Activated T-helper 2 cell treated with anti-CD3 and anti-CD28 coated beads, Interferon-gamma antibody, Interleukin-2, Interleukin-4, amounts not matched to agents 10 μg/mL and 5 μg/mL and 100 μg/mL, durations not matched to agents 14 hours and 24 hours and 36 hours (primary cell): ENCODE data around the gene TMEM178B. TPM values are rescaled to one million over a fixed set of nuclear protein-coding genes. Genes with fewer than 3 reads are reported as not detected.
"Not testable (repeated sequence)": the region's sequence is repeated elsewhere in the genome, so short reads cannot be mapped to it uniquely, and the experiment has no call there.

Experiments
- DNase-seq: peaks from one replicate; pipeline ENCODE4 v3.0.0; 2021; ENCODE audit warnings: low spot score
- H3K27ac Mint-ChIP-seq: one replicate; pipeline ENCODE4 v1.8.0; 2021; ENCODE audit warnings: mixed read lengths
- H3K27me3 Mint-ChIP-seq: one replicate; pipeline ENCODE4 v1.8.0; 2021; ENCODE audit warnings: low read depth, mixed read lengths
- H3K36me3 Mint-ChIP-seq: one replicate; pipeline ENCODE4 v1.8.0; 2021; ENCODE audit warnings: low read depth, mixed read lengths
- H3K4me1 Mint-ChIP-seq: one replicate; pipeline ENCODE4 v1.8.0; 2021; ENCODE audit warnings: low read depth, mixed read lengths
- H3K4me3 Mint-ChIP-seq: one replicate; pipeline ENCODE4 v1.8.0; 2021; ENCODE audit warnings: low read depth, mild to moderate bottlenecking, moderate library complexity, mixed read lengths
- H3K9me3 Mint-ChIP-seq: one replicate; pipeline ENCODE4 v1.8.0; 2021; ENCODE audit warnings: mixed read lengths
- intact Hi-C: fragments of 100-400 bp; cut with micrococcal nuclease; formaldehyde crosslinking; loops from one replicate; pipeline ENCODE4 v1.15.1; 2023
- total RNA-seq: library from RNA; stranded (reverse); gene quantifications from 2 replicates; pipeline ENCODE4 v1.2.3, GENCODE V29; 2022

The TMEM178B gene
- total RNA-seq, 1 donor from 2014 or later, result 0.30 TPM

DNA sequence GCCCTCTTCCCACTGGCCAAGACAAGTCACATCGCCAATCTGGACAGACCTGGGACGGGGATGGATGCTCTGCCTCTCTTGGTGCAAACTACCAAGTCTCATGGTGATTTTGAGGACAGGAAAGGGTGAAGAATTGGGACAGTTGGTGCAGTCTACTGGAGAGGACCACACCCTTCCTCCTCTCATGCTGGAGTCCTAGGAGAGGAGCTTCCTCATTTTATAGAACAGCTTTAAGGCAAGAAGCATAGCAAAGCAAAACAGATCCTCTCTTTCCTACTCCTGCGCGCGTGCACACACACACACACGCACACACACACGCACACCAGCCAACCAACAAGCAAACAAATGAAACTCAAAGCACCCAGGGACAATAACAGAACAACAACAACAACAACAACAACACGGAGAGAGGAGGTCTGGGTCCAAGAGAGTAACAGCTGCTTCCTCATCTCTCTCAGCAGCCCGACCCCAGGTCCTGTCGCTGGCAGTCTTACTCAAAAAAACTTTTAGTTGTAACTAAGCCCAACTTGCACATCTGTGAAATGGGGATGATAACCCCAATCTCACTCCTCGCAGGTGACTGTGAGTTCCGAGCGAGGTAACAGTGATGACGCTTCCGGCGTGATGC lies 83.4 kb downstream of the TMEM178B start:
- intact Hi-C loops, result no loop called here
- no peaks in the 10 kb centered on the region for H3K9me3 Mint-ChIP-seq
- no peak for DNase-seq
- no peak overlapping the region for H3K4me3 Mint-ChIP-seq
- H3K4me1 Mint-ChIP-seq, result peaks cover 2% of the 10 kb centered on the region
- H3K36me3 Mint-ChIP-seq, result no peaks in the 10 kb centered on the region
- H3K27ac Mint-ChIP-seq, result no peak overlapping the region
- no peaks in the 10 kb centered on the region for H3K27me3 Mint-ChIP-seq

DNA sequence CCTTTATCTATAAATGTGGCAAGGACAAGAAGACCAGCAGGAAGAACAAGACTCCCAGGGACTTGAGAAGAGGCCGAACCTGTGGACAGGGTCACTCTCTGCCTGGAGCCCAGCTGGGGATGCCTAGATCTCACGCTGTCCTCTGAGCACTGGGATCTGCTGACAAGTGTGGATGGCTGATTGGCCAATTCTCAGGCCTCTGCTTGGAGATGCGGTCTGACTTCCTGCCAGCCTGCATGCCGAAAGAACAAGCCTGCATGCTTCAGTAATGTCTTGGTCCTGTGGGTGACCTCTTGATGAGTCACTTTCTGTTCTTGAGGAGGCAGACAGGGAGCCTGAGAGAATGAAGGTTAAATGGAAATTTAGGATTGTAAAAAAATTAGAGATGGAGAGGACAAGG lies 84.7 kb downstream of the TMEM178B start:
- intact Hi-C loops, result no loop called here
- Mint-ChIP-seq H3K4me3 (no peak overlapping the region), H3K27me3 (no peaks in the 10 kb centered on the region), H3K9me3 (no peaks in the 10 kb centered on the region), H3K36me3 (no peaks in the 10 kb centered on the region), H3K27ac (no peak overlapping the region), H3K4me1 (peaks cover 2% of the 10 kb centered on the region)
- DNase-seq, result no peak

- H3K9me3 Mint-ChIP-seq, result no peaks in the 10 kb centered on the region
- no peak overlapping the region for H3K27ac Mint-ChIP-seq
- intact Hi-C loops, result no loop called here
- H3K36me3 Mint-ChIP-seq, result no peaks in the 10 kb centered on the region
- H3K4me1 Mint-ChIP-seq, result peaks cover 2% of the 10 kb centered on the region
- no peak overlapping the region for H3K4me3 Mint-ChIP-seq
- DNase-seq, result no peak
- H3K27me3 Mint-ChIP-seq, result no peaks in the 10 kb centered on the region
Measured at GRCh38 chr7:141160246-141160860, 86.5 kb downstream of the TMEM178B start.

DNA sequence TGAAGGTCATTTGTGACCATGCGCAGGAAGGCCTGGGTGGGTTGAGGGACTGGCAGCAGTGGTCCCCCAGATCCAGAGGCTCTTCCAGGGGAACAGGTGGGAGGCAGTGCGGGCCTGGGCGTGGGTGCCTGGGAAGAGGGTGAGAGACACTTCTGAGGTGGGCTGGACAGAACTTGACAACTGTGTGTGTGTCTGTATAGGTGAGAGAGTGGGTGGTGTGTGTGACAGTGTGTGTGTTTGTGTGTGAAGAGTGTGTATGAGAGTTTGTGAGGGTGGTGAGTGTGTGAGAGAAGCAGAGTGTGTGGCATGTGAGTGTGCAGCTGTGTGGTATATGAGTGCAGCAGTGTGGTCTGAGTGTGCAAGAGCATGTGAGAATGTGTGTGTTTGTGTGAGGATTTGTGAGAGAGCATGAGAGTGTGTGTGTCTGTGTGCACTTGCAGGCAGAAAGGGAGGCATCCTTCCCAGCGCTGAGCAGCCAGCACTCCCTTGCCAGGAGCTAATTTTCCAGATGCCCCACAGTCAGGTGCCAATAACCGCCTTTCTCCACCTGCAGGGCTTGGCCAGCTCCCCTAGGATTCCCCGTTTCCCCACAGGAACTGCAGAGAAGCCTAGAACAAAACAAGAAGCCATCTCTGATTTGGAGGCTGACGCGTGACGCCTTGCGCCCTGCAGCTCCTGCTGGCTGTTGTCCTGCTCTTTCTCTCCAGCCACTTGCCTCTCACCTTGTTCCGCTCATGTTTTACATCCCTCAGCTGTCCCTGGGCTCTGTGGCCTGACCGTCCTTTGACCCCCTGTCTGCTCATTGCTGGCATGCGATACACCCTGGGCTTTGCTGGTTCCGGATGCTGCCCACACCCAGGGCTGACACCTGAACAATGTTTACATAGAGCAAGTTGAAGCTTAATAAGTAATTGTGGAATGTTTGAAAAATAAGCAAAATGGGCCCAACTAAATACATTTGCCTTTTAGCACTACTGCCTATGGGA lies 88.0 kb downstream of the TMEM178B start:
- H3K4me1 Mint-ChIP-seq, result peaks cover 2% of the 10 kb centered on the region
- intact Hi-C loops, result no loop called here
- no peaks in the 10 kb centered on the region for H3K27me3 Mint-ChIP-seq

GRCh38 chr7:141165521-141165920 lies 91.7 kb downstream of the TMEM178B start:
- Mint-ChIP-seq H3K9me3 (no peaks in the 10 kb centered on the region), H3K4me3 (no peak overlapping the region), H3K27ac (no peak overlapping the region), H3K27me3 (no peaks in the 10 kb centered on the region), H3K4me1 (no peaks in the 10 kb centered on the region), H3K36me3 (no peaks in the 10 kb centered on the region)
- intact Hi-C loops, result no loop called here
- DNase-seq, result no peak

More for the DNA sequence above, 88.0 kb downstream of the TMEM178B start:
- Mint-ChIP-seq H3K27ac (no peak overlapping the region), H3K36me3 (no peaks in the 10 kb centered on the region), H3K9me3 (no peaks in the 10 kb centered on the region), H3K4me3 (no peak overlapping the region)
- no peak for DNase-seq

DNA sequence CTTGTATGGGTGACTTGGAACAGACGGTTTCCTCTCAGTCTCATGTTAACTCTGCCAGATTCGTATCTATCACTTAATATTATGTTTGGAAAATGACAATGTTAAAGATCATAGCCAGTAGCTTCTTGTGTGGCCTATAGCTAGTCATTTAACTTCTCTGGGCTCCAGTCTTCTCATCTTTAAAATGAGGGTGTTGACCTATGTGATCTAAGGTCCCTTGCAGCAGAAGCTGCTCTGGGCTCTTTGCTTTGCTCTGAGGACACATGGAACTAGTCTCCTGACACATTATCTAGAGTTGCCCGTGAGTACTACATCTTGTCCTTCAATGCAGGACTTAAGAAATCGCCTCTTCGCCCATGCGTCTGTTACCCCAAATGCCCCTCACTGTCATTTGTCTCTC lies 93.1 kb downstream of the TMEM178B start:
- Mint-ChIP-seq H3K9me3 (no peaks in the 10 kb centered on the region), H3K4me1 (no peaks in the 10 kb centered on the region), H3K27me3 (no peaks in the 10 kb centered on the region), H3K36me3 (no peaks in the 10 kb centered on the region), H3K27ac (no peak overlapping the region), H3K4me3 (no peak overlapping the region)
- no peak for DNase-seq
- intact Hi-C loops, result no loop called here

DNA sequence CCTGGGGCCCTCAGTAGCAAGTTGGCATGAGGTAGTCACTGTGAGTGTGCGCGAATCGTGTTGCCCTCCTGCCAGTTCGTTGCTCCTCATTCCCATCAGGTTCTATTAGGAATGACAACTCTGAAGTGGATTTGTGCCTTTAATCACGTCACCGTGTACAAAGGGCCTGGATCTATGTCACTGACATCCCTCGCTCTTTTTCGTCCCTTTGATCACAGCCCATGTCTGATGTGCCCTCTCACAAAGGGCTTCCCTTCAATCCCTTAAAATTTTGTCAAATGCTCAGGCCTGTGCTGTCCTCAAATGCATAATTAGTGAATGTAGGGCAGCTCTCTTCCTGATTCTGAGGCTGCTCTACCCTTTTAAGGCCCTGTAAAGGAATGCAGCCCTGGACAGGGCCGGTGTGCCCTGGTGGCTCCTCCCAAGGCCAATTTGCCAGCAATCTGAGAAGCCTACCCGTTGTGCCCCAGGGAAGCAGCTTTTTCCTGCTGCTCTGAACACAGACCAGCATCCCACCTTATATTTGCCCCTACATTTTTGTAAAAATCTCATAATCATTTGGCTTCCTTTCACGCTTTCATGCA lies 93.6 kb downstream of the TMEM178B start:
- DNase-seq, result no peak
- no peaks in the 10 kb centered on the region for H3K36me3 Mint-ChIP-seq
- intact Hi-C loops, result no loop called here
- no peak overlapping the region for H3K27ac Mint-ChIP-seq
- no peaks in the 10 kb centered on the region for H3K9me3 Mint-ChIP-seq
- no peaks in the 10 kb centered on the region for H3K4me1 Mint-ChIP-seq
- H3K27me3 Mint-ChIP-seq, result no peaks in the 10 kb centered on the region
- H3K4me3 Mint-ChIP-seq, result no peak overlapping the region

DNA sequence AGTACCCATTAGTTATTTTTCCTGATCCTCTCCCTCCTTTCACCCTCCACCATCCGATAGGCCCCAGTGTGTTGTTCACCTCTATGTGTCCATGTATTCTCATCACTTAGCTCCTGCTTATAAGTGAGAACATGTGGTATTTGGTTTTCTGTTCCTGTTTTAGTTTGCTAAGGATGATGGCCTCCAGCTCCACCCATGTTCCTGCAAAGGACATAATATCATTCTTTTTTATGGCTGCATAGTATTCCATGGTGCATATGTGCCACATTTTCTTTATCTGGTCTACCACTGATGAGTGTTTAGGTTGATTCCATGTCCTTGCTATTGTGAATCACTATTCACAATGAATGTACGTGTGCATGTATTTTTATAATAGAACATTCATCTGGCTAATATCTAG lies 95.3 kb downstream of the TMEM178B start:
- not testable (repeated sequence) for H3K9me3 Mint-ChIP-seq, DNase-seq, H3K36me3 Mint-ChIP-seq

GRCh38 chr7:141175728-141176127 lies 101.9 kb downstream of the TMEM178B start:
- H3K4me3 Mint-ChIP-seq, DNase-seq, H3K27me3 Mint-ChIP-seq, H3K27ac Mint-ChIP-seq, H3K9me3 Mint-ChIP-seq, intact Hi-C loops, H3K36me3 Mint-ChIP-seq, H3K4me1 Mint-ChIP-seq: not testable (repeated sequence)

More for the DNA sequence above, 95.3 kb downstream of the TMEM178B start:
- intact Hi-C loops, H3K27me3 Mint-ChIP-seq, H3K4me1 Mint-ChIP-seq, H3K27ac Mint-ChIP-seq, H3K4me3 Mint-ChIP-seq: not testable (repeated sequence)

DNA sequence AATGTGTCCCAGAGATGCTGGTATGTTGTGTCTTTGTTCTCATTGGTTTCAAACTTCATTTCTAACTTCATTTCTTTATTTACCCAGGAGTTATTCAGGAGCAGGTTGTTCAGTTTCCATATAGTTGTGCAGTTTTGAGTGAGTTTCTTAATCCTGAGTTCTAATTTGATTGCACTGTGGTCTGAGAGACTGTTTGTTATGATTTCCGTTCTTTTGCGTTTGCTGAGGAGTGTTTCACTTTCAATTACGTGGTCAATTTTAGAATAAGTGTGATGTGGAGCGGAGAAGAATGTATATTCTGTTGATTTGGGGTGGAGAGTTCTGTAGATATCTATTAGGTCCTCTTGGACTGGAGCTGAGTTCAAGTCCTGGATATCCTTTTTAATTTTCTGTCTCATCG lies 103.3 kb downstream of the TMEM178B start:
- H3K9me3 Mint-ChIP-seq, H3K4me3 Mint-ChIP-seq, intact Hi-C loops, DNase-seq, H3K4me1 Mint-ChIP-seq, H3K27me3 Mint-ChIP-seq, H3K36me3 Mint-ChIP-seq: not testable (repeated sequence)
- H3K27ac Mint-ChIP-seq, result peak overlapping the region; percentile 7

DNA sequence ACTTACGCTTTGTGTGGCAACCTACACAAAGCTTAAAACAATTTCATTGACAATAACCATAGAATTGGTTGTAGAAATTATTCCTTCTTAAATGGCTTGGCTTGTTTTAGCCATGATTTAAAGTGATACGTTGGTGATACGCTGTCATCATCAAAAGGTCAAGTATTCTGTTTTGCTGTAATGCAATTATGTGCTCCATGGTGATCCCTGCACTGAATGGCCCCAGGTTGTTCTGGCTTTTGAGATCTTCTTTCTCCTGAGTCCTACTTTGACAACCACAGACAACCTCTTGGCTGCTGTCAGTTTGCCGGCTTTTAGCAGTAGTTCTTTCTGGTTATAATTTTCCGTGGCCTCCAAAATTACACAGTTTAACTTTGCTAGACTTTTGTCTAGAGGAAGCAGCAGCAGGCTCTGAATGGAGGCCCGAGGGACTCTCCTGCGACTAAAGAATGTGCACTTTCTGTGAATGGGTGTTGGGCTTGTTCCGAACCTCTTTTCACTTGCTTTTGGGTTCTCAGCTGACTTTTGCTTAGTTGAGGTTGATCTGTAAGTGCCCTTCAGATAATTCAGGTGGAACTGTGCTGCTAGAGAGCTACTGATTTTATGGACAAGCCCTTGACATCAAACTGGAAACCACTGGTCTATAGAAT lies 104.7 kb downstream of the TMEM178B start:
- DNase-seq, result no peak
- no peaks in the 10 kb centered on the region for H3K9me3 Mint-ChIP-seq
- no peak overlapping the region for H3K27ac Mint-ChIP-seq
- H3K4me1 Mint-ChIP-seq, result peaks cover 6% of the 10 kb centered on the region
- intact Hi-C loops, result no loop called here
- H3K36me3 Mint-ChIP-seq, result no peaks in the 10 kb centered on the region
- no peak overlapping the region for H3K4me3 Mint-ChIP-seq
- peaks cover 3% of the 10 kb centered on the region for H3K27me3 Mint-ChIP-seq

- Mint-ChIP-seq H3K27me3 (peaks cover 1% of the 10 kb centered on the region), H3K9me3 (no peaks in the 10 kb centered on the region), H3K36me3 (no peaks in the 10 kb centered on the region), H3K4me3 (no peak overlapping the region), H3K27ac (no peak overlapping the region), H3K4me1 (peaks cover 4% of the 10 kb centered on the region)
- DNase-seq, result no peak
- intact Hi-C loops, result no loop called here
Measured at GRCh38 chr7:141181812-141182211, 107.9 kb downstream of the TMEM178B start.
